HepG2 (cell line): ENCODE measurements around the gene RNF113A. TPM values are rescaled to one million over a fixed set of nuclear protein-coding genes. Genes with fewer than 3 reads are reported as not detected.
A peak's percentile ranks its signal among the peaks of the same experiment; 100 is the strongest.

Source experiments
- CEBPZ ChIP-seq: IDR thresholded peaks from 2 replicates; pipeline ENCODE4 v1.6.1; 2012; ENCODE audit warnings: low read length, improper control_type of control experiment
- E2F2 ChIP-seq: sonication (generic); formaldehyde crosslinking; IDR thresholded peaks from 2 replicates; pipeline ENCODE4 v1.4.0; 2020; ENCODE audit warnings: missing genetic modification reagents, borderline replicate concordance
- ELF4 ChIP-seq: sonication (generic); formaldehyde crosslinking; IDR thresholded peaks from 2 replicates; pipeline ENCODE4 v1.5.0; 2020; ENCODE audit warnings: missing genetic modification reagents, mild to moderate bottlenecking, moderate library complexity, borderline replicate concordance
- HDAC2 ChIP-seq: sonication (generic); formaldehyde crosslinking; IDR thresholded peaks from 2 replicates; pipeline ENCODE4 v1.4.0; 2020; ENCODE audit warnings: missing genetic modification reagents
- KLF6 ChIP-seq: IDR thresholded peaks from 2 replicates; pipeline ENCODE4 v1.8.0; 2016; ENCODE audit warnings: missing biosample characterization, missing genetic modification reagents
- MATR3 ChIP-seq: sonication (generic); formaldehyde crosslinking; IDR thresholded peaks from 2 replicates; pipeline ENCODE4 v1.4.0; 2020; ENCODE audit warnings: missing genetic modification reagents
- NFE2 ChIP-seq: sonication (generic); formaldehyde crosslinking; IDR thresholded peaks from 2 replicates; pipeline ENCODE4 v1.4.0; 2020; ENCODE audit warnings: missing genetic modification reagents
- RARA ChIP-seq: IDR thresholded peaks from 2 replicates; pipeline ENCODE4 v1.6.1; 2016; ENCODE audit warnings: missing genetic modification reagents, missing compliant biosample characterization
- RFXAP ChIP-seq: sonication (generic); formaldehyde crosslinking; IDR thresholded peaks from 2 replicates; pipeline ENCODE4 v1.4.0; 2020; ENCODE audit warnings: missing genetic modification reagents, borderline replicate concordance
- ZBTB34 ChIP-seq: sonication (generic); formaldehyde crosslinking; IDR thresholded peaks from 2 replicates; pipeline ENCODE4 v1.8.0; 2022; ENCODE audit warnings: mild to moderate bottlenecking, missing genetic modification reagents
- ZBTB44 ChIP-seq: sonication (generic); formaldehyde crosslinking; IDR thresholded peaks from 2 replicates; pipeline ENCODE4 v1.4.0; 2020; ENCODE audit warnings: missing genetic modification reagents
- ZMAT5 ChIP-seq: sonication (generic); formaldehyde crosslinking; IDR thresholded peaks from 2 replicates; pipeline ENCODE4 v1.5.0; 2020; ENCODE audit warnings: mild to moderate bottlenecking, low read depth, missing genetic modification reagents, borderline replicate concordance
- ZNF20 ChIP-seq: sonication (generic); formaldehyde crosslinking; IDR thresholded peaks from 2 replicates; pipeline ENCODE4 v1.4.0; 2020; ENCODE audit warnings: mild to moderate bottlenecking, moderate library complexity, missing genetic modification reagents
- ZNF350 ChIP-seq: sonication (generic); formaldehyde crosslinking; IDR thresholded peaks from 2 replicates; pipeline ENCODE4 v1.4.0; 2020; ENCODE audit warnings: mild to moderate bottlenecking, low read depth, missing genetic modification reagents, borderline replicate concordance
- ZNF414 ChIP-seq: sonication (generic); formaldehyde crosslinking; IDR thresholded peaks from 2 replicates; pipeline ENCODE4 v1.5.0; 2020; ENCODE audit warnings: missing genetic modification reagents
- ZNF569 ChIP-seq: sonication (generic); formaldehyde crosslinking; IDR thresholded peaks from 2 replicates; pipeline ENCODE4 v1.5.0; 2020; ENCODE audit warnings: mild to moderate bottlenecking, missing genetic modification reagents, moderate library complexity, borderline replicate concordance
- ZNF672 ChIP-seq: sonication (generic); formaldehyde crosslinking; IDR thresholded peaks from 2 replicates; pipeline ENCODE4 v1.8.1; 2022; ENCODE audit warnings: missing genetic modification reagents
- ZNF7 ChIP-seq: IDR thresholded peaks from 2 replicates; pipeline ENCODE4 v1.6.1; 2016; ENCODE audit warnings: missing biosample characterization, missing genetic modification reagents
- ZNF780A ChIP-seq: sonication (generic); formaldehyde crosslinking; IDR thresholded peaks from 2 replicates; pipeline ENCODE4 v1.8.0; 2022; ENCODE audit warnings: mild to moderate bottlenecking, missing genetic modification reagents, moderate library complexity
- ZSCAN9 ChIP-seq: IDR thresholded peaks from 2 replicates; pipeline ENCODE4 v1.6.1; 2016; ENCODE audit warnings: borderline replicate concordance
- polyA plus RNA-seq, 8 experiments: library from polyadenylated mRNA; depleted of rRNA in 3 of 8; stranded (reverse) in 7 of 8; unstranded in 1 of 8; fragments of >200 nt; fragmentation: Illumina TruSeq in 4 of 8; extraction: Trizol in 4 of 8; gene quantifications; 2 replicates each; pipeline versions ENCODE4 v1.2.1 to v1.2.3, GENCODE V29; 2011 to 2016; ENCODE audit warnings: low read depth in 4 of 8, missing spikeins in 1 of 8, mixed read lengths in 1 of 8; ENCODE audit not compliant: insufficient read depth in 1 of 8
- total RNA-seq, 5 experiments: library from RNA; depleted of rRNA; stranded (reverse); fragments of >200 nt; fragmentation: Illumina TruSeq; extraction: Trizol; gene quantifications; 2 replicates each; pipeline ENCODE4 v1.2.3, GENCODE V29; 2016; ENCODE audit warnings: low read depth in 1 of 5

Gene RNF113A
- total and polyA plus RNA-seq, 2 of the 13 experiments (the other 11 are each of a cell fraction or from before 2014, with no cell fraction given) = 14.0 to 15.4 TPM

- TF ChIP-seq ZBTB34 (CRISPR knock-in tag) (peak; percentile 39; the same call in 1 of the 2 replicates), HDAC2 (CRISPR knock-in tag) (peak; percentile 32), ZNF7 (CRISPR knock-in tag) (no peak), ZNF350 (CRISPR knock-in tag) (peak; percentile 66), KLF6 (0 out of 2 replicates have a peak, but pooled peaks have one; percentile 35), RFXAP (peak; percentile 73; the same call in 1 of the 2 replicates), ZNF780A (CRISPR knock-in tag) (no peak), ZBTB44 (CRISPR knock-in tag) (no peak), CEBPZ (no peak), NFE2 (CRISPR knock-in tag) (no peak), ELF4 (CRISPR knock-in tag) (peak; percentile 64; the same call in 1 of the 2 replicates), ZNF569 (no peak), ZMAT5 (CRISPR knock-in tag) (no peak), ZNF672 (CRISPR knock-in tag) (no peak), ZNF20 (CRISPR knock-in tag) (no peak), RARA (CRISPR knock-in tag) (no peak), MATR3 (CRISPR knock-in tag) (no peak), ZNF414 (CRISPR knock-in tag) (no peak), E2F2 (CRISPR knock-in tag) (no peak), ZSCAN9 (CRISPR knock-in tag) (0 out of 2 replicates have a peak, but pooled peaks have one; percentile 28)
These were observed at the start of gene RNF113A, which contains the start of gene NDUFA1 (continued) for GRCh38 chrX:119871599-119872395.
